HG02610 (cell line): ENCODE measurements around the gene KIF11.
"Not testable (repeated sequence)": the region's sequence is repeated elsewhere in the genome, so short reads cannot be mapped to it uniquely, and the experiment has no call there.

ENCODE experiments used
- ATAC-seq: cut with Tn5 transposase; IDR thresholded peaks from one replicate; pipeline ENCODE4 v1.9.1; 2021; ENCODE audit warnings: mild to moderate bottlenecking, moderate library complexity; ENCODE audit not compliant: unreplicated experiment

The KIF11 gene

DNA sequence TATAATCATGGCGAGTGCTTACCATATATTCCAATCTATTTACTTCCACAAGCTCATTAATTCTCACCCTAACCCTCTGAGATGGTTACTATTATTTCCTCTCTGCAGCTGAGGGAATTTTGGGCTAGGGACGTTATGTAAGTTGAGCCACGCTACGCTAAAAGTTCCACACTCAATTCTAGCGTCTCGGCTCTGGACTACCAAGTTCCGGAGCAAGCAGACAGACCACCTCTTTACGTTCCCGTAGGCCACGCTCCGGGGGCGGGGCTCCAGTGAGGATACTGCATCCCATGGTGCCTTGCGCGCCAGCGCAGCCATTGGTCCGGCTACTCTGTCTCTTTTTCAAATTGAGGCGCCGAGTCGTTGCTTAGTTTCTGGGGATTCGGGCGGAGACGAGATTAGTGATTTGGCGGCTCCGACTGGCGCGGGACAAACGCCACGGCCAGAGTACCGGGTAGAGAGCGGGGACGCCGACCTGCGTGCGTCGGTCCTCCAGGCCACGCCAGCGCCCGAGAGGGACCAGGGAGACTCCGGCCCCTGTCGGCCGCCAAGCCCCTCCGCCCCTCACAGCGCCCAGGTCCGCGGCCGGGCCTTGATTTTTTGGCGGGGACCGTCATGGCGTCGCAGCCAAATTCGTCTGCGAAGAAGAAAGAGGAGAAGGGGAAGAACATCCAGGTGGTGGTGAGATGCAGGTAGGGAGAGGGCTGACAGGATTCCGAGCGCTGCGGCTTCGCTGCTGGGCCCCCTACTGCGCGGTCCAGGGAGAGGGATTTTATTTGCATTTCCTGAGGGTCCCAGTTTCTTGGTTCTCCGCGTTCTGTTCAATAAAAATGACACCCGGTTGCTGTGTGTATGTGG, at the start of gene KIF11:
Gene KIF11 (plus strand): TSS at position 370 of the 858 bp plus-strand sequence. CDS start 246 bp downstream, at position 616.
- ATAC-seq: peak; percentile 81

GRCh38 chr10:92544296-92544695, 48.6 kb upstream of the KIF11 start:
- ATAC-seq: peak; percentile 44

GRCh38 chr10:92545556-92545955, 47.4 kb upstream of the KIF11 start:
- ATAC-seq: no peak

- ATAC-seq: no peak
Observed at GRCh38 chr10:92547676-92548075, 45.3 kb upstream of the KIF11 start.

- no peak for ATAC-seq
Observed at GRCh38 chr10:92550924-92551323, 42.0 kb upstream of the KIF11 start.

DNA sequence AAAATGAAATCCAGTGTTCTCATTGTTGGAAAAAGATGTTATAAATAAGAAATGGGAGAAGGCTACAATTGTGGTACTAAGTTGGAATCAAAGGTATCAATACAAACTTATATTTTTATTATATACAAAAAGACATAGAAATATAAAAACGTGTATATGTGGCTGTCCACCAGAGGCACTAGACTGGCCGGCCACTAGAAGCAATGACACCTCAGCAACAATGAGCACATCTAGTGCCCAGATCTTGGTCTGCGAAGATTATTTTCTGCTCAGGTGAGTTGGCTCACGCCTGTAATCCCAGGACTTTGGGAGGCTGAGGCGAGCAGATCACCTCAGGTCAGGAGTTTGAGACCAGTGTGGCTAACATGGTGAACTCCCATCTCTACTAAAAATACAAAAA, 40.6 kb upstream of the KIF11 start:
- no peak for ATAC-seq

DNA sequence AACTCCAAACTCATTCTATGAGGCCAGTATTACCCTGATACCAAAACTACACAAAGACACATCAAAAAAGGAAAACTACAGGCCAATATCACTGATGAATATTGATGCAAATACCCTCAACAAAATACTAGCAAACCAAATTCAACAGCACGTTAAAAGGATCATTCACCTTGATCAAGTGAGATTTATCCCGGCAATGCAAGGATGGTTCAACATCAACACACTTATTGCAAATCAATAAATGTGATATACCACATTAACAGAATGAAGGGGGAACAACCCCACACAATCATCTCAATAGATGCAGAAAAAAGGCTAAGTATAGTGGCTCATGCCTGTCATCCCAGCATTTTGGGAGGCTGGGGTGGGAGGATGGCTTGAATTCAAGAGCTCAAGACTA, 39.0 kb upstream of the KIF11 start:
- no peak for ATAC-seq

DNA sequence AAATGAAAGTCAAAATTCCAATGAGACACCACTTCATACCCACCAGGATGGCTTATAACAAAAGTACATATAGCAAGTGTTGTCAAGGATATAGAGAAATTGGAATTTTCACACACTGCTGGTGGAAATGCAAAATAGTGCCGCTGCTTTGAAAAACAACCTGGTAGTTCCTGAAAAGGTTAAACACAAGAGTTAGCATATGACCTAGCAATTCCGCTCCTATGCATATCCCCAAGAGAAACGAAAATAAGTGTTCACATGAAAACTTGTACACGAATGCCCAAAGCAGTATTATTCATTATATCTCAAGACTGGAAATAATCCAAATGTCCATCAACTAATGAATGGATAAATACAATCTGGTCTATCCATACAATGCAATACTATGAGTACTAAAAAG, 33.9 kb upstream of the KIF11 start:
- ATAC-seq: no peak

DNA sequence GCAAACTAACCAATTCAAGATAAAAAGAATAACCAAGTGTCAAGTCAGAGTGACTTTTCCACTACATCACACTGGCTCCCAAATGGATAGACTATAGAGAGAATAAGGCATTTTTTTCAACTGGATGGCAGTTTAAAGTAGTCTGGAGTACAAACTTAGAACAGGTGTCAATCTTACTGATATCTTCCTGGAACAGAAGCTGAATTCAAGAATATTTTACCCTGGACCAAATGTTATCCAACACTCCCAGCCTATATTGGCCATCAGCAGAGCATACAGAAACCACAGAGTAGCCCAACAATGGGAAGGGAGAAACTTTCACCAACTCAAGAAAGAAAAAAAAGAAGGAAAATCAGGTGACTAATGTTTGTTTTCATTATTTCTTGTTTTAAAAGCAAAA, 30.5 kb upstream of the KIF11 start:
- no peak for ATAC-seq

- ATAC-seq: peak; percentile 94
Observed at GRCh38 chr10:92567952-92568600, 24.9 kb upstream of the KIF11 start.

DNA sequence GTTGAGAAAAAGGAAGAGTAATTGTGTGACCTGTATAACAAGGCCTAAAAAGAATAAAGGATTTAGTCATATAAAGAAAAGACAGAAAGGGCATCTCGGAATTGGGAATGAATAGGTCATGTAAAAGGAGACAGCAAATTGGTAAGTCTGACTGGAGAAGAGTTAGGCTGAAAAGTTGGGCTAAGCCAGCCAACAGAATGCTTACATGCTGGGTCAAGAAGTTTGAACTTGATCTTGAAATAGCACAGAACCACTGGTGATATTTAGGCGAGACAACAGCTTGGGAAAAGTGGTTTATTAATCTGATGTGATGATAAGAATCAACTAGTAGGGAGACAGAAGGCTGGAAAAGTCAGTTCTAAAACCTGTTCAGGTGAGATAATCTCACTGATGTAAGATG, 23.9 kb upstream of the KIF11 start:
- ATAC-seq: no peak

GRCh38 chr10:92569663-92570062, 23.3 kb upstream of the KIF11 start:
- not testable (repeated sequence) for ATAC-seq

DNA sequence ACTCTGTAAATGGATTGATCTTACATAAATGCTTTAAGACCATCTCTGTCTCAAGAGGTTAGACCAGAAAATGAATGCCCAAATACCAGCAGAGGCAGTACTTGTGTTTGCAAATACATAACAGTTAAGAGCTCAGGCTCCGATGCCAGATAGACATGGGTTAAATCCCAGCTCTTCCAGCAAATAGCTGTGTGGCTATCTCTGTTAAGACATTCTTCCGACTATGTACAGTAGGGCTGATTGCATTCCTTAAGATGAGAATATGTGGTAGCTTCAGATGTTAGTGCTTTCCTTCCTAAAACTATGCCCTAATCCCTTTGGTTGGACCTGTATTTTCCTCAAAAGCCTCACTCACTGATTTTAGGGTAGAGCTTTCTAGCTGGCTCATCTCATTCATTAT, 21.3 kb upstream of the KIF11 start:
- ATAC-seq: no peak

- ATAC-seq: no peak
Observed at GRCh38 chr10:92572362-92573090, 20.4 kb upstream of the KIF11 start.

- no peak for ATAC-seq
Observed at GRCh38 chr10:92573091-92573797, 19.7 kb upstream of the KIF11 start.

GRCh38 chr10:92573798-92574547, 19.0 kb upstream of the KIF11 start, which contains the start of gene IDE:
IDE (minus strand) TSS chr10:92574093; CDS start chr10:92574019, 74 bp downstream.
- ATAC-seq: peak; percentile 77

GRCh38 chr10:92574548-92575261, 18.2 kb upstream of the KIF11 start:
- peak; percentile 18 for ATAC-seq

DNA sequence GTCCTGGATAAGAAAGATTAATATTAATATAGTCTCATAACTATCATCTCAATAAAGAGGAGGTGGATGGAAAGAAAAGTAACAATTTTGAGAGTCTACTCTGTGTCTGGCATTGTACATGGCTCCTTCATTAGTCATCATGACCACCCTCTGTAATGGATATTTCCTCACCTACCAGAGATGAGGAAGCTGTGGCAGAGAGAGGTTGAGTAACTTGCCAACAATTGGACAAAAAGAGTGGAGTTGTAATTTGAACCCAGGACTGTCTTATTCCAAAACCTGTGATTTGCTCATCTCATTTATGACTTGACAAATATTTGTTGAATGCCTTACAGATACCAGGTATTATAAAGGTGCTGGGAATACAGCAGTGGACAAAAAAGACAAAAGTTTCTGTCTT, 17.0 kb upstream of the KIF11 start:
- no peak for ATAC-seq

DNA sequence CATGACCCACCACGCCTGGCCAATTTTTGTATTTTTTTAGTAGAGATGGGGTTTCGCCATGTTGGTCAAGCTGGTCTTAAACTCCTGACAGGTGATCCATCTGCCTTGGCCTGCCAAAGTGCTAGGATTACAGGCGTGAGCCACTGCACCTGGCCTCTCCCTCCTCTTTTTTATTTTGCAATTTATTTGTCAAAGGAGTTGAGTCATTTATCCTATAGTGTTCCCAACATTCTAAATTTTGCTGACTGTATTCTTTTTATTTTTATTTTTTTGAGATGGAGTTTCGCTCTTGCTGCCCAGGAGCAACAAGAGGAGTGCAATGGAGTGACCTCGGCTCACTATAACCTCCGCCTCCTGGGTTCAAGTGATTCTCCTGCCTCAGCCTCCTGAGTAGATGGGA, 10.6 kb upstream of the KIF11 start:
- not testable (repeated sequence) for ATAC-seq
